Measurements from ENCODE around the gene PCDHGA3. TPM values are rescaled to one million over a fixed set of nuclear protein-coding genes. Genes with fewer than 3 reads are reported as not detected.
A peak's percentile ranks its signal among the peaks of the same experiment; 100 is the strongest.

PCDHGA3 gene
- total RNA-seq, 3 donors from 2014 or later (not counting 1 experiment from before 2014, with no cell fraction given) = not detected

DNA sequence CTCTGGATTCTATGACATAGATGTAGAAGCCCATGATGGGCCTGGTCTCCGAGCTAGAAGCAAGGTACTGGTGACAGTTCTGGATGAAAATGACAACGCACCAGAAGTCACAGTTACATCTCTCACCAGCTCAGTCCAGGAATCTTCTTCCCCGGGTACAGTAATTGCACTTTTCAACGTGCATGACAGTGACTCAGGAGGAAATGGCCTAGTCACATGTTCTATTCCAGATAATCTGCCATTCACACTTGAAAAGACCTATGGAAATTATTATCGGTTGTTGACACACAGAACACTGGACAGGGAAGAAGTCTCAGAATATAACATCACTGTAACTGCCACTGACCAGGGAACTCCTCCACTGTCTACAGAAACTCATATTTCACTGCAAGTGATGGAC, 12.5 kb downstream of the PCDHGA3 start:
- H3K4me3 Mint-ChIP-seq = no peak overlapping the region
- peaks cover 33% of the 10 kb centered on the region for H3K36me3 Mint-ChIP-seq
- H3K27me3 Mint-ChIP-seq (ENCODE audit: low read depth in 2 of 2) = peaks cover 49 to 73% of the 10 kb centered on the region in 2 donors
- DNase-seq (no peak), ATAC-seq (no peak)
- peaks cover 5% of the 10 kb centered on the region in 2 donors for H3K4me1 Mint-ChIP-seq
- no peaks in the 10 kb centered on the region for H3K36me3 ChIP-seq (ENCODE audit: control insufficient read depth, insufficient read depth, low read length)
- peaks cover 51% of the 10 kb centered on the region for H3K27me3 ChIP-seq (ENCODE audit: control insufficient read depth, insufficient read depth, low read length)
- peaks cover 32% of the 10 kb centered on the region for H3K9me3 ChIP-seq (ENCODE audit: control insufficient read depth, insufficient read depth, low read length)
- H3K27ac Mint-ChIP-seq = no peak overlapping the region
- H3K27ac ChIP-seq (ENCODE audit: low read length) = no peak overlapping the region
- TF ChIP-seq, protein P1, sequence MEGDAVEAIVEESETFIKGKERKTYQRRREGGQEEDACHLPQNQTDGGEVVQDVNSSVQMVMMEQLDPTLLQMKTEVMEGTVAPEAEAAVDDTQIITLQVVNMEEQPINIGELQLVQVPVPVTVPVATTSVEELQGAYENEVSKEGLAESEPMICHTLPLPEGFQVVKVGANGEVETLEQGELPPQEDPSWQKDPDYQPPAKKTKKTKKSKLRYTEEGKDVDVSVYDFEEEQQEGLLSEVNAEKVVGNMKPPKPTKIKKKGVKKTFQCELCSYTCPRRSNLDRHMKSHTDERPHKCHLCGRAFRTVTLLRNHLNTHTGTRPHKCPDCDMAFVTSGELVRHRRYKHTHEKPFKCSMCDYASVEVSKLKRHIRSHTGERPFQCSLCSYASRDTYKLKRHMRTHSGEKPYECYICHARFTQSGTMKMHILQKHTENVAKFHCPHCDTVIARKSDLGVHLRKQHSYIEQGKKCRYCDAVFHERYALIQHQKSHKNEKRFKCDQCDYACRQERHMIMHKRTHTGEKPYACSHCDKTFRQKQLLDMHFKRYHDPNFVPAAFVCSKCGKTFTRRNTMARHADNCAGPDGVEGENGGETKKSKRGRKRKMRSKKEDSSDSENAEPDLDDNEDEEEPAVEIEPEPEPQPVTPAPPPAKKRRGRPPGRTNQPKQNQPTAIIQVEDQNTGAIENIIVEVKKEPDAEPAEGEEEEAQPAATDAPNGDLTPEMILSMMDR (IDR thresholded peaks at IDR 0.05) = no peak
- peaks cover 0 to 3% of the 10 kb centered on the region in 2 donors for H3K9me3 Mint-ChIP-seq
- WGBS (ENCODE audit: insufficient coverage) = 77% methylated on average over 5 of the region's 5 CpGs
- H3K4me3 ChIP-seq (ENCODE audit: low read length) = no peak overlapping the region
- H3K4me1 ChIP-seq (ENCODE audit: control insufficient read depth, insufficient read depth, low read length) = peaks cover 5% of the 10 kb centered on the region
- intact Hi-C loops (cut with micrococcal nuclease) = no loop called here

DNA sequence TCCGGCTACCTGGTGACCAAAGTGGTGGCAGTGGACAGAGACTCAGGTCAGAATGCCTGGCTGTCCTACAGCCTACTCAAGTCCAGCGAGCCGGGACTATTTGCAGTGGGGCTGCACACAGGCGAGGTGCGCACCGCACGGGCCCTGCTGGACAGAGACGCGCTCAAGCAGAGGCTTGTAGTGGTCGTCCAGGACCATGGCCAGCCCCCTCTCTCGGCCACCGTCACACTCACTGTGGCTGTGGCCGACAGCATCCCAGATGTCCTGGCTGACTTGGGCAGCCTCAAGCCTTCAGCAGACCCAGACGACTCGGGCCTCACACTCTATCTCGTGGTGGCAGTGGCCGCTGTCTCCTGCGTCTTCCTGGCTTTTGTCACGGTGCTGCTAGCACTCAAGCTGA, 13.3 kb downstream of the PCDHGA3 start:
- H3K9me3 ChIP-seq (ENCODE audit: control insufficient read depth, insufficient read depth, low read length) = peaks cover 32% of the 10 kb centered on the region
- H3K4me1 ChIP-seq (ENCODE audit: control insufficient read depth, insufficient read depth, low read length) = peaks cover 5% of the 10 kb centered on the region
- Mint-ChIP-seq H3K27ac (no peak overlapping the region), H3K36me3 (peaks cover 36% of the 10 kb centered on the region), H3K4me1 (peaks cover 5% of the 10 kb centered on the region in 2 donors), H3K9me3 (peaks cover 0 to 3% of the 10 kb centered on the region in 2 donors), H3K4me3 (no peak overlapping the region), H3K27me3 (ENCODE audit: low read depth in 2 of 2) (peaks cover 51 to 81% of the 10 kb centered on the region in 2 donors)
- 51% methylated on average over 19 of the region's 19 CpGs for WGBS (ENCODE audit: insufficient coverage)
- no peaks in the 10 kb centered on the region for H3K36me3 ChIP-seq (ENCODE audit: control insufficient read depth, insufficient read depth, low read length)
- peaks cover 51% of the 10 kb centered on the region for H3K27me3 ChIP-seq (ENCODE audit: control insufficient read depth, insufficient read depth, low read length)
- TF ChIP-seq, protein P1 (IDR thresholded peaks at IDR 0.05) = no peak
- no peak overlapping the region for H3K4me3 ChIP-seq (ENCODE audit: low read length)
- DNase-seq (no peak), ATAC-seq (no peak)
- intact Hi-C loops (cut with micrococcal nuclease) = no loop called here
- no peak overlapping the region for H3K27ac ChIP-seq (ENCODE audit: low read length)

DNA sequence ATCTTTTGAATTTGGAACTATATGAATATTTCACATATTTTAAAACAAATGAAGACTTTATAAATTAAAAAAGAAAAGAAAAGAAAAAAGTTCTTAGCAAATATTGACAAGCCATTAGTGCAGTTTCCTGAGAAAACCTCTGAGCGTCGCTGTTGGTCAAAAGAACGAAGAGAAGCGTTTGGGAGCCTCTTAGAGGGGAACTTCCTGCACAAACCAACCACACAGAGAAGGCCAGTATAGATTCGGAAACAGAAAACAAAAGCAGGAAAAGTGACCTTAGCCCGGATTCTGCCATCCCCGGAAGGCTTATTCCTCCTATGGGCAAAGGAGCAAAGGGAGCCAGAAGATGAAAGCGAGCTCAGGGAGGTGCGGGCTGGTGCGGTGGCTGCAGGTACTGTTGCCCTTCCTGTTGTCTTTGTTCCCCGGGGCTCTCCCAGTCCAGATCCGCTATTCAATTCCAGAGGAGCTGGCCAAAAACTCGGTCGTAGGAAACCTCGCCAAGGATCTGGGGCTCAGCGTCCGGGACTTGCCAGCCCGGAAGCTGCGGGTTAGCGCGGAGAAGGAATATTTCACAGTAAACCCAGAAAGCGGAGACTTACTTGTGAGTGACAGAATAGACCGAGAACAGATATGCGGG, 16.3 kb downstream of the PCDHGA3 start, which contains the start of gene PCDHGB2:
PCDHGB2 (plus strand) TSS at position 205 of the 637 bp plus-strand sequence; CDS start at position 347, 142 bp downstream.
- peak within 1 kb of the TSS; percentile 5 to 62 for H3K27ac Mint-ChIP-seq
- TF ChIP-seq, protein P1 (IDR thresholded peaks at IDR 0.05) = peak; percentile 36
- peaks cover 35% of the 10 kb centered on the region for H3K36me3 Mint-ChIP-seq
- H3K27me3 Mint-ChIP-seq (ENCODE audit: low read depth in 2 of 2) = peaks cover 57 to 77% of the 10 kb centered on the region in 2 donors
- peak within 1 kb of the TSS; percentile 26 for H3K4me3 ChIP-seq (ENCODE audit: low read length)
- intact Hi-C loops (cut with micrococcal nuclease) = no loop called here
- peaks cover 4 to 10% of the 10 kb centered on the region in 2 donors for H3K9me3 Mint-ChIP-seq
- H3K4me1 Mint-ChIP-seq = peaks cover 5% of the 10 kb centered on the region in 2 donors
- H3K27ac ChIP-seq (ENCODE audit: low read length) = no peak within 1 kb of the TSS
- H3K36me3 ChIP-seq (ENCODE audit: control insufficient read depth, insufficient read depth, low read length) = no peaks in the 10 kb centered on the region
- 26% methylated on average over 24 of the region's 24 CpGs for WGBS (ENCODE audit: insufficient coverage)
- peak within 1 kb of the TSS; percentile 89 for H3K4me3 Mint-ChIP-seq
- ATAC-seq (peak in 2 of 3 donors; percentile 56 to 69), DNase-seq (peak in 1 of 2 donors; percentile 61)
- H3K9me3 ChIP-seq (ENCODE audit: control insufficient read depth, insufficient read depth, low read length) = peaks cover 35% of the 10 kb centered on the region
- H3K27me3 ChIP-seq (ENCODE audit: control insufficient read depth, insufficient read depth, low read length) = peaks cover 62% of the 10 kb centered on the region
- peaks cover 4% of the 10 kb centered on the region for H3K4me1 ChIP-seq (ENCODE audit: control insufficient read depth, insufficient read depth, low read length)

All from natural killer cell (primary cell).